ENCODE measurements around the gene PPARGC1A.

GRCh38 chr4:23932186-23932585 is 42.3 kb upstream of the PPARGC1A start:
- TF ChIP-seq CTCF (IDR thresholded peaks at IDR 0.05) (no peak), ZFX (IDR thresholded peaks at IDR 0.05; ENCODE audit: borderline replicate concordance) (no peak)

Measured in 22Rv1 (cell line).